HG03095 (cell line): ENCODE measurements around the gene NR4A1.

Experiments used
- ATAC-seq: cut with Tn5 transposase; IDR thresholded peaks from one replicate; pipeline ENCODE4 v1.9.1; 2021; ENCODE audit warnings: moderate library complexity; ENCODE audit not compliant: unreplicated experiment

Gene NR4A1

DNA sequence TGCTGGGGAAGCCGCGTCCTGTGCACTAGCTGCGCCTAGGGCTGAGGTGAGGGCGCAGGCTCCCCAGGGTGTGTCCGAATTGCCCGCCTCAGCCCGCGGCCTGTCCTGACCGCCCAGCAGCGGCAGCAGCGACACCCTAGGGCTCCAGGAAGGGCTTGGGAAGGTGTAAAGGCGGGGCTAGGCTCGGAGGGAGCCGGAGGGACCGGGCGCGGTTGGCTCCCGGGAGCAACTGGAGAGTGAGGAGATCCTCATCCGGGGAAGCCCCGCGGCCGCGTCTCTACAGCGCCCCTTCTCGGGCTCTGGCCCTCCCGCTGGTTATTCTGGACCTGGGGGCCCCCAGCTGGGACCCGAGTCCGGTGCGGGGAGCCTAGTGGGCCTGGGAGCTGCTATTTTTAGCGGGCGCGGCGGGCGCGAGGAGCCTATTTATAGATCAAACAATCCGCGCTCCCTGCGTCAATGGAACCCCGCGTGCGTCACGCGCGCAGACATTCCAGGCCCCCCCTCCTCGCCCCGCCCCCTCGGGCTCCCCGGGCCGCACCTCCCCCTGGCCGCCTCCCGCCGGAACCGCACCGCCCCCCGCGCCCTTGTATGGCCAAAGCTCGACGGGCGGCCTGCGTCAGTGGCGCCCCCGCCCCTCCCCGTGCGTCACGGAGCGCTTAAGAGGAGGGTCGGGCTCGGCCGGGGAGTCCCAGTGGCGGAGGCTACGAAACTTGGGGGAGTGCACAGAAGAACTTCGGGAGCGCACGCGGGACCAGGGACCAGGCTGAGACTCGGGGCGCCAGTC lies at the start of gene NR4A1:
TSS of gene NR4A1 (plus strand) at position 685 of the 784 bp plus-strand sequence. CDS start 2,887 bp downstream, outside the sequence.
- ATAC-seq: peak; percentile 73

DNA sequence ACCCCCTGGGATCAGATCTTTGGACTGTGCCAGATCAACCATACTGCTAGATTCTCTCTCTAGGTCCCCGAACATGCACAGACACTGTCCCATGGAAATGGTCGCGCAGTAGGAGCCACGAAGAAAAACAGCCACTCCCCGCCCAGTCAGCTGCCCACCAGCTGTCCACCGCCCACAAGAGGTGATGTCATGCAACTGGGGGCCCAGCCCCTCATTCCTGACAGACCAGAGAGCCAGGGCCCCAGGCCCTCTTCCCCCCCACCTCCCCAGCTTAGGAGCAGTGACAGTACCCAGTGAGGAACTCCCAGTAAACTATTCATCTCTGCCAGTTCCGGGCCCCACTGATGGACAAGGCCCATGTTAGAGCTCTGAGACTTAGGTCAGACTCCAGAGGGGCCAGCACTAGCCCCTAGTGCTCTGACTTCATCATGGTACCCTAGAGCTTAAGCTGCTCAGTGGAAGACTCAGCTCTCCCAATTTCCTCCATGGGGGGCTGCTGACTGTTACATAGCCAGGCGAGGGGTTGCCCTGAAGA lies 48.2 kb upstream of the NR4A1 start:
- ATAC-seq: no peak

DNA sequence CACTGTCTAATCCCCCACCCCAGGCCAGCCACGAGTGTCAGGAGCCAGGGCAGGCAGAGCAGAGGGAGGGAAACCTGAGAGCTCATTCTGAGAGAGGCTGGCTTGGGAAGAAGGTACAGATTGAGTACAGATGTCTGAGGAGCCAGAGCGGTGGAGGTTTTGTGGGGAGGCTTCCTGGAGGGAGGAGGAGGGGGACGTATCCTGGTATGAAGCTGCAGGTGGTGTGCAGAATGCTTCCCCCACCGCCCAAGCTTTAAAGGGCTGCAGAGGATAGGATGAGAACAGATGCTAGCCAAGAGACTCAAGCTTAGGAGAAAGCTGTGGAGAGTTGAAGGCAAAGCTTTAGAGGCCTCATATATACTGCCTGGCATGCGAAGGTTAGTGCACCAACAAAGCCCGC lies 47.7 kb upstream of the NR4A1 start:
- ATAC-seq: no peak

DNA sequence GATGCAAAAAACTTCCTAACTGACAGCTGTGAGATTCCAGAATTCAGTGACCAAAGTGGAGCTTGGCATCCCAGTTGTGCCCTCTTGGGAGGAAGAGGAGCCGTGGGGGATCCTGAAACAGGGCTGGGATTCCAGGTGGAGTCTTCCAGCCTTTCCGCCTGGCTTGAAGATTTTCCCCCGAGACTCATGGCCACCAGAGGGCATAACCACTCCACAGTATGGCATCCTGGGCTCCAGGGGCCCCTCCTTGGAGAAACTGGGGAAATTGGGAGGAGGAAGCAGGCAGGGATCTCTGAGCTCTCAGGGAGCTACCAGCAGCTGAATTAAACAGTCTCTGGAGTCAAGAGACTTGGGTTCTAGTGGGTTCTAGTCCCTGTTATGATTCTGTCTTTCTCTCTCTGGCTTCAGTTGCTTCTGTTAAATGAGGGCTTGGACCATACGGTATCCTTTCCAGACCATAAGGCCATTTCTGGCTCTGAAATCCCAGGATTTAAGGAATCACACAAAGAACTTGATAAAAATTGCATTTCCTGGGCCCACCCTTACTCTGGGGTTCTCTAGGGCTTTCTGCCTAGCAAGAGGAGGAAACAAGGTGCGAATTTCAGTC lies 47.1 kb upstream of the NR4A1 start:
- ATAC-seq: no peak

DNA sequence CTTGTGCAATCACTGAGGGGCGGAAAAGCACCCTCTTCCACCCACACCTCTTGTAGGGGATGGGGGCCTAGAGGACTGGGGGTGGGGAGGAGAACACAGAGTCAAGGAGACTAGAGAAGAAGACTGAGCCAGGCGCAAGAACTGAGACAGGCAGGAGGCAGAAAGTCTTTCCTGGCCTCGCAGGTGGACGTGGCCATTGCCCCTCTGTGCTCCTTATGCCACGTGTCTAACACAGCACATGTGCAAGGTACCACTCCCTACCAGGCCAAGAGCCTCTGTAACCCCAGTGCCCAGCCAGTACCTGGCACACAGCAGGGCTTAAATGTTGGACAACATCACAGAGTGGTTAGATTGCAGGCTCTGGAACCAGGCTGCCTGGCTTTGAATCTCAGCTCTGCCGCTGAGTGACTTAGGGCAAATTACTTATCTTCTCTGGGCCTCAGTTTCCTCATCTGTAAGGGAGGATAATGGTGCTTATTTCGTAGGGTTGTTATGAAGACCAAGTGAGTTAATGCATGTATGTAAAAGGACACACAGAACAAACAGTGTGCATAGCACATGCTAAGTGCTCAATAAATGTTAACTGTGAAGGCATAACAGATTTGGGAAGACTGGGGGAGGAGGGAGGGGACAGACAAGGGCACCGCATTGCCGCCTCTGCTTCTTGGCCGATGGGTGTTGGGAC lies 45.9 kb upstream of the NR4A1 start:
- ATAC-seq: no peak

DNA sequence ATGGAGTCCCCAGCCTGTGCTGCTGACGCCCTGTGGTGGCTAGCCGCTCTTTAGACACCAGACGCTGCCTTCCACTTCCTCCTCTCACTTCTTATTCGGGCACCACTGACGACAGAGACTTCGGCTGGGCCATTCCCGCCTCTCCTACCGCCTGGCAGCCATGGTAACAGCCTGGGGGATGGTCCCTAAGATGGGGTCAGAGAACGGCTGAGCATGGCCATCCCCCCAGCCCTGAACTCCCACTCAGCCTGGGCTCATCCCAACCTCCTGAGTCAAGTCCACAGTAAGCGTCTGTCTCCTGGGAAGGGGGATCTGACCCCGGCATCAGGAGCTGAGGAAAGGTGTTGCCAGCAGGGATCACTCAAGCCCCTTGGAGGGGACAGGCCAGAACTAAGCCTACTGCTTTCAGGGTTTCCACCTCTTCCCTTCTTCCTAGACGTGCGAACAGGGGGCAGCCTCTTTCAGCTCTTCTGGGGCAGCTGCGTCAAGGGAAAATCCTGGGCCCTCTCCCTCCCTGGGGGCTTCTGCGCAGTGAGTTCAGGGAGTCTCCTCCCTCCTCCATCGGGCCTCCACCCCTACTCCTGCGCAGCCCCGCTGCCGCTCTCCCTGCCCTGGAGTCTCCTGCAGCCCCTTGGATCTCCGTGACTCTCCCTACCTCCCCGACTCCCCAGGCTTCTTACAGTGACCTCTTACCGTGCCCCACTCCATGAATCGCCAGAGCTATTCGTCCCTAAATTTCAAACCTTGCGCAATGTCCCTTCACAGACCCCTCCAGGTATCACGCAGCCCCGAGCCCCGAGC lies 45.1 kb upstream of the NR4A1 start:
- ATAC-seq: peak; percentile 68

DNA sequence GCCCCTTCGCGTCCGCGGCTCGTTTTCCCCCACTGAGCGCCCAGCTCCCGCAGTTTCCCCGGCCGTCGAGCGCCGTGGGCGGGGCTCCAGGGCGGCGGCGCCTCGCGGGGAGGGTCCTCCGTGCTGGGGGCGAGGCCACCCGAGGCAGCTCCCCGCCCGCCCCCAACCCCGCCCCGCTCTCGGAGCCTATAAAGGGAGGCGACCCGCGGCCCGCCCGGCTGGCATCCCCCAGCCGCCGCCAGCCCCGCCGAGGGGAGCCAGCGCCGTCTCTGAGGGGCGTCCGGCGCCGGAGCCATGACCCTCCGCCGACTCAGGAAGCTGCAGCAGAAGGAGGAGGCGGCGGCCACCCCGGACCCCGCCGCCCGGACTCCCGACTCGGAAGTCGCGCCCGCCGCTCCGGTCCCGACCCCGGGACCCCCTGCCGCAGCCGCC lies 44.5 kb upstream of the NR4A1 start, which contains the start of gene TAMALIN:
TSS of gene TAMALIN (plus strand) at position 221 of the 432 bp plus-strand sequence. CDS start at position 295, 74 bp downstream.
- no peak for ATAC-seq

DNA sequence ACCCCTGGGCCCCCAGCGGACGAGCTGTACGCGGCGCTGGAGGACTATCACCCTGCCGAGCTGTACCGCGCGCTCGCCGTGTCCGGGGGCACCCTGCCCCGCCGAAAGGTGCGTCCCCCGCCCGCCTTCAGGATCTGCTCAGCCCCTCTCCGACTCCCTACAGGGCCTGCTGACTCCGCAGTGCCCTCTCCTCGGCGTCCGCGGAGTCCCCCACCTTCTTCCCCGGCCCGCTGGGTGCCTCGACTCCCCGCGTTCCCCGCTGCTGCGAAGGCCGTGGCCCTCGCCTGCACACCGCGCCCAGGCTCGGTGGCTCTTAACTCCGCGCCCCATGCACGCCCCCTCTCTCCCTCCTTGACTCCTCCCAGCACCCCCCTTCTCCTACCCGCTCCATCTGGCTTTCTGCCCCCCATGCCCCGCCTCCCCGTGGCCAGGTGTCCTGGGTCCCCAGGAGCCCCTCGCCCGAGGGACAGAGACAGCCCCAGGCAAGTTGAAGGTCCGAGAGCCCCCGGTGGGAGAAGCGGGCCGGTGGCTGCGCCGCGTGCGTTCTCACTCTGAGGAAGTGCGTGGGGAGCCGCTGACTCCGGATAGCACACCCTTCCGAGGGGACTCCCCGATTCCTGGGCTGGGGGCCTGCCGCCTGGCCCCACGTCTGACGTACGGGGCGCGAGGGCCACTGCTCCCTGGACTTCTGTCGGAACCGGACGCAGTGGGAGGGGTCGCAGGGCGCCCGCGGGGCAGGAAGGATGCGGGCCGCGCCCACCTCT lies 43.9 kb upstream of the NR4A1 start:
- ATAC-seq: no peak

DNA sequence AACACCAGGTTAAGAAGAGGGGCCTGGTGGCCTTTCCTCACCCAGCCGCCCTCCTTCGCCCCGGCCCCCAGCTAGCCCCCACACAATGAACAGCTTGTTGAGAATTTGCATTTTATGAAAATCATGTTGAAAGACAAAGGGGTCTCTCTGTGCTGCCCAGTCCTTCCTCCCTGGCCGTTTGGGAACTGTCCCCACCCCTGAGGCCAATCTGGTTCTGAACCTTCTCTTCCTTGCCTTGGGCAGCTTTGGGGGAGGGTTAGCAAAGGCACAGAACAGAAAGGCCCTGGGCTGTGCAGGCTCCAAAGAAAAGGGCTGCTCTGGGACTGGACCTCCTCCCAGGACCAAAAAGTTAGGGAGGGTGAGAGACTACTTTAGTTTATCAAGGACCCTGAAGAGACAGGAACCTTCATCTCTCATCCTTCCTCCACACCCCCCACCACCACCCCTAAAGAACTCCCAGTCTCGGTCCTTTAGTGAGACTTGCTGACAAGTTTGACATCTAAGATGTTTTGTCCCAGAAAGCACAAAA lies 43.2 kb upstream of the NR4A1 start:
- ATAC-seq: no peak

DNA sequence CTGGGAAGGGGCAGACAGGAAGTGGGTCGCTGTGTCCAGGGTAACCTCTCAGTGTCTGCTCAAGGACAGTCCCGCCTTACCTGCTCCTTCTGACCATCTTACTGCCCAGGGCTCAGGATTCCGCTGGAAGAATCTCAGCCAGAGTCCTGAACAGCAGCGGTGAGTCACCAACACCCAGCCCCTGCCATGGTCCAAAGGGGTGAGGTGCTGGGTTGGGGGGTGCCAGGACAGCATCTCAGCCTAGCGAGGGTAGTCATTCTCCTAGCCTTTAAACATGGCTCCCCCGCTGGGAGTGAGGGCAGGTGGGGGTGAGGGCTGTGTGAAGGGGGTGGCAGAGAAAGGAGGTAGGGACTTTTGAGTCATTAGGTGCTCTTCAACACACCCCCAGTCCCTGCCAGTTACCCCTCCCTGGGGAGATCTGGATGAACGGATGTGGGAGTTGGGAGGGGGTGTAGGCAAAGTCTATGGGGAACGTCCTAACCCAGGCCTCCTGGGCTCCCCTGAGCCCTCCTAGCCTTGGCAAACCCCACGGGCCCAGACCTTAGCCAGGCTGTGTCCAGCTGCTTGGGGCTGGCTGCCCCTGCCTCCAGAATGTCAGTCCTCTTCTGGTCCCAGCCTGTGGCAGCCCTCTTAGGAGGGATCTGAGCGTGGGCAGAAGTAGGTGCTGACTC lies 42.0 kb upstream of the NR4A1 start:
- ATAC-seq: no peak

DNA sequence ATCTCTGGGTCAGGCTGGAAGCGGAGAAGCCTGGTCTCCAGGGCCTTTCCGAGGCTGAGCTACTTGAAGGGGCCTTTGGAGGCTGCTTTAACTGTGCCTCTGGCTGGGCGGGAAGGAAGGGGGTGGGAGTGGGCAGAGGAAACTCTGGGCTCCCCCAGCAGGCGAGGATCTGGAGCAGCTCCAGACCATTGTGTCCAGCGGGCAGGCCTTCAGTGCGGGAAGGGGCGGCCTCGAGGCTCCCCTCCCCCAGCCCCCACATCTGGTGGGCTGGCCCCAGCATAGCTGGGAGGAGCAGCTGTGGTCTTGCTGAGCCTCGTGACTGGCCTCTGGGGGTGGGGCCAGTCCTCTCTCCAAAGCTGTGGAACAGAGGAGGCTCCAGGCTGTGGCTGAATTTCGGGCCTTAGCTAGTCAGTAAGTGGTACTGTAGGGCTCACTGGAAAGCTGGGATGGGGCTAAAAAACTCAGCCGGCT lies 41.1 kb upstream of the NR4A1 start:
- no peak for ATAC-seq

DNA sequence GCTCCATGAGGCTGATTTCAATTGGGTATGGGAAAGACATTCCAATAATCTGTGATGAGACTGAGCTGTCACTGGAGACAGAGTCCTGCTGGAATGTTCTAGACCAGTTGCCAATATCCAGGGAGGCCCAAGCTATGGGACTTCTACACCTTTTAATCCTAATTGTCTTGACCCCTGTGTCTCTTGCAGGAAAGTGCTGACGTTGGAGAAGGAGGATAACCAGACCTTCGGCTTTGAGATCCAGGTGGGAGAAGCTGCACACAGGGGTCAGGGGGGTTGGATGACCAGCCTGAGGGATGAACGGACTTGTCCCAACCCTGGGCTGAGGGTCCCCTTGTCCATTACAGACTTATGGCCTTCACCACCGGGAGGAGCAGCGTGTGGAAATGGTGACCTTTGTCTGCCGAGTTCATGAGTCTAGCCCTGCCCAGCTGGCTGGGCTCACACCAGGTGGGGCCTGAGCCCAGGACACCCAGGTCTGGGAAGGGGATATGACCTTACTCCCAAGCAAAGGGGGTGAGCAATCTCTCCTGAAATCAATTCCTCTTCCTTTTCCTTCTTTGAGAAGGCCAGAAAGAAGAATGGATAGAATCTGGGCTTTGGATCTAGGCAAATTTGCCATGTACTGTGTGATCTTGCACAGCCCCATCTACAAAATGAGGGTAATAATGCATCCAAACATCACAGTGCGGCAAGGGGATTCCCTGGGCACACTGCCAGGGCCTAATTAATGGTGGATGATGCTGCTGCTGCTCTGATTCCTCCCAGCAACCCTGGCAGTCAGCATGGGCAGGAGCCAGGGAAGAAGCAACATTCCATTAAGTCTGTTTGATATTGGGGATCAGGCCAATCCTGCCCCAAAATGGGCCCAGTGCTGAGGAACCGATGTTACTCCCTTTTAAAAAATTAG lies 40.3 kb upstream of the NR4A1 start:
- ATAC-seq: no peak

DNA sequence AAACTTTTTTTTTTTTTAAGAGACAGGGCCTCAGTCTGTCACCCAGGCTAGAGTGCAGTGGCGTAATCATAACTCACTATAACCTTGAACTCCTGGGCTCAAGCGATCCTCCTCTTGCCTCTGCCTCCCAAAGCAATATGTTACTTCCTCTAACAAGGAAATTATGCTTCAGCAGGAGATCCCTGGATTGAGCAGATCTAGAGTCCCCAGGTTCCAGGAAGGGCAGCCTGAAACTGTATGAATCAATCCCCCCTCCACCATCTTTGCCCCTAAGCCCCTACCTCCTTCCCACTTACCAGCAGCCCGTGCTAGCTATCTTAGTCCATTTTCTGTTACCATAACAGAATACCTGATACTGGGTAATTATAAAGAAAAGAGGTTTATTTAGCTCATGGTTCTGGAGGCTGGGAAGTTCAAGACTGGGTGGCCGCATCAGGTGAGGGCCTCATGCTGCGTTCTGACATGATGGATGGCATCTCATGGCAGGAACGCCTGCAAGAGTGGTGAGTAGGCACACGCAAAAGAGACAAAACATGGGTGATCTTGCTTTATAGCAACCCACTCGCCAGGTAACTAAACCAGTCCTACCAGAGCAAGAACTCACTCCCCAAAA lies 39.5 kb upstream of the NR4A1 start:
- ATAC-seq: no peak

DNA sequence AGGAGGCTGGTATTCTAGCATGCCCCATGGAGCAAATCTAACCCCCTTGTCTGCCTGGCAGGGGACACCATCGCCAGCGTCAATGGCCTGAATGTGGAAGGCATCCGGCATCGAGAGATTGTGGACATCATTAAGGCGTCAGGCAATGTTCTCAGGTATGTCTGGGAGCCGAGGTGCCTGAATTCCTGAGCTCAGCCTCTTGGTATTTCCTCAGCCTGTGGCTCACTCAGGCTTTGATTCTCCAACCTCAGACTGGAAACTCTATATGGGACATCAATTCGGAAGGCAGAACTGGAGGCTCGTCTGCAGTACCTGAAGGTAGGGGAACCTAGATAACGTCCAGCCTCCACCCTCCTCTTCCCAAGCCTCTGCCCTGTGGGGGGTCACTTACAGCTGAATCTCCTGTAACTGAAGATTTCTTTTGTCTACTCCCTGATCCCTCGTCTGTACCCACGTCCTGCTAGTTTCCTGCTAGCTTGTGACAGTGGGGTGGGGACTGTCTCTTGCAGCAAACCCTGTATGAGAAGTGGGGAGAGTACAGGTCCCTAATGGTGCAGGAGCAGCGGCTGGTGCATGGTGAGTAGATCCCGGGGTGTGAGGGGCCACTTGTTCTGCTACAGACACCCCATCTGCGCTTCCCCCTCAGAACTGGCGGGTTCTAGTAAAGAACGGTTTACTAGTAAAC lies 37.5 kb upstream of the NR4A1 start:
- no peak for ATAC-seq

DNA sequence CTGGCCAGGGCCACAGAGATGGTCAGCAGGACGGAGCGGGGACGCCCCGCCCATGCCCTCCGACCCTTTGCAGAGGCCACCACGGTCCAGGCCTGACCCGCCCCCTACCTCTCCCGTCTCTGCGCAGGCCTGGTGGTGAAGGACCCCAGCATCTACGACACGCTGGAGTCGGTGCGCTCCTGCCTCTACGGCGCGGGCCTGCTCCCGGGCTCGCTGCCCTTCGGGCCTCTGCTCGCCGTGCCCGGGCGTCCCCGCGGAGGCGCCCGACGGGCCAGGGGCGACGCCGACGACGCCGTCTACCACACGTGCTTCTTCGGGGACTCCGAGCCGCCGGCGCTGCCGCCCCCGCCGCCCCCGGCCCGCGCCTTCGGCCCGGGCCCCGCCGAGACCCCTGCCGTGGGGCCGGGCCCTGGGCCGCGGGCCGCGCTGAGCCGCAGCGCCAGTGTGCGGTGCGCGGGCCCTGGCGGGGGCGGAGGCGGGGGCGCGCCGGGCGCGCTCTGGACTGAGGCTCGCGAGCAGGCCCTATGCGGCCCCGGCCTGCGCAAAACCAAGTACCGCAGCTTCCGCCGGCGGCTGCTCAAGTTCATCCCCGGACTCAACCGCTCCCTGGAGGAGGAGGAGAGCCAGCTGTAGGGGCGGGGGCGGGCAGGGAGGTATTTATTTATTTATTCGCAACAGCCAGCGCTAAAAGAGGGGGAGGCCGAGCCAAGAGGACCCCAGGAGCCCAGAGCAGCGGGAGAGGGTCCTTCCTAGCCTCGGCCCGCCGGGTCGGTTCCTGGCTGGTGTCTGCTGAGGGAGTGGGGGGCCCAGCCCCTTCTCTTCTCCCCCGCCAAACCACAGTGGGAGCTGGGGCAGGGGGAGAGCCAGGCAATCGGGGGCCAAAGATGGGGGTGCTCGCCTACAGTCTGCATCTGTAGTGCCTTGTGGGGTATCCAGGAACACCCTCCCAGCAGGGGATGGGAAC lies 36.4 kb upstream of the NR4A1 start:
- ATAC-seq: no peak

DNA sequence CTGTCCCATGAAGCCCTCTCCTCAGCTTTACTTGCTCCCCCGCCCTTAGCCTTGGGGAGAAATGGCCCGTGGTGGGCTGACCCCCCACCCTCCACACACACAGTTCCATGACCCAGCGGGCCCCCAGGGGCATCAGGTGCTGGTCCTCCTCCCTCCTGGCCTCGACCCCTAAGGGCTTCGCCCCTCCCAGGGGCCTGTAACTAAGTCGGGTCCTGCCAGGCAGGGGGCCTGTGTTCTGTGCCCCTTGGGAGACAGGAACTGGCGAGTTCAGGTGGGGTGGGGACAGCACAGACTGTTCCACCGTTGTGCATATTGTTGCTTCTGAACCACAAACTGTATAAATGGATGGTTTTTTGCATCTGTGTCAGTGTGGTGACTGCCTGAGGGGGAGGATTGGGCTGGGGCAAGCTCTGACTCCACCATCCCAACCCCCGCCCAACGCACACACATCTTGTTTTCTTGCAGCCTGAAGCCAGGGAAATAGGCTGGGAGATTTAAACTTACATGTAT lies 35.7 kb upstream of the NR4A1 start:
- no peak for ATAC-seq
